HG03159 (cell line): ENCODE measurements around the gene CFAP119.

Experiments
- ATAC-seq: cut with Tn5 transposase; IDR thresholded peaks from one replicate; pipeline ENCODE4 v1.9.1; 2021; ENCODE audit warnings: mild to moderate bottlenecking, moderate library complexity; ENCODE audit not compliant: unreplicated experiment

CFAP119 gene

DNA sequence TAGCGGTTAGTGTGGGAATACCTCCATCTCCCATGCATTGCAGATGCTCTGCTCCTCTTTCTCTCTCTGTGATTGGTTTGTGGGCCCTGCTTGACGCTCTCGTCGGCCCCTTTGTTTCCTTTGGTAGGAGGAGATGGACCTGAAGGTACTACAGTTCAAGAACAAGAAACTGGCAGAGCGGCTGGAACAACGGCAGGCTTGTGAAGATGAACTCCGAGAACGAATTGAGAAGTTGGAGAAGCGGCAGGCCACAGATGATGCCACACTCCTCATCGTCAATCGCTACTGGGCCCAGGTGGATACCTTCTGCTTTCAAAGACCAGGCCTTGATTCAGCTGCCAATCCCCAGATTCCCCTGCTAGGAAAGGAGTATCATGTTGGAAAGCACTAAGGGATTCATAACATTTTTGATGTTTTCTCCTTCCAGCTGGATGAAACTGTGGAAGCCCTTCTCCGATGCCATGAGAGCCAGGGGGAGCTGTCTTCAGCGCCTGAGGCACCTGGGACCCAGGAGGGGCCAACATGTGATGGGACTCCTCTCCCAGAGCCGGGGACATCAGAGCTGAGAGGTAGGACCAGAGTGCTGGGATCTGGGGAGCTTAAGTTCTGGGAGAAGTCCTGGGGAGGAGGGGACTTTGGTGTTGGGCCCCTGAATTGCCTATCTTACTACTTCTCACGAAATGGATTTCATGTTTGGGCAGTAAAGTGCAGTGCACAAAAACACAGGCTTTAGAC lies 1.3 kb upstream of the CFAP119 start:
- ATAC-seq = no peak

DNA sequence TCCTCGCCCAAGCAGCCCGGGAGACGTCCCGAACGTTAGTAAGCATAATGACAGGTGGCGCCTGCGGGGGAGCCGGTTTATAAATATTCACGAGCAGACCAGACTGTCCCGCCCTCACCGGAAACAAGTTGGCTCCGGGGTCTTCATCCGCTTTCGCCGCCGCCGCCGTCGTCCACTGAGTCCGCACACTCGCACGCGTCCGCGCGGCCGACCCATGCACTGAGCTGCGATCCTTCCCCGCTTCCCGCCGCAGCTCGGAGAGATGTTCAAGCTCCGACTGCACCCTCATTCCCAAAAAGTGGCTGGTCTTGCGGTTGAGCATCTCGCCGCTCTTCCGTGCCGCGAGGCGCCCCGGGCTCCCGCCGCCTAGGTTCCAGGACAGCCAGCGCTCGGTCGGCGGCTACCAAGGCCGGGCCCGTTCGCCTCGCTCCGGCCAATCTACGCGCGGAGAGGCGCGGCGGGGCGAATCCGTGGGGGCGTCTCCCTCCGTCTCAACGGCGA lies 385 bp downstream of the CFAP119 start:
- ATAC-seq = peak; percentile 33

DNA sequence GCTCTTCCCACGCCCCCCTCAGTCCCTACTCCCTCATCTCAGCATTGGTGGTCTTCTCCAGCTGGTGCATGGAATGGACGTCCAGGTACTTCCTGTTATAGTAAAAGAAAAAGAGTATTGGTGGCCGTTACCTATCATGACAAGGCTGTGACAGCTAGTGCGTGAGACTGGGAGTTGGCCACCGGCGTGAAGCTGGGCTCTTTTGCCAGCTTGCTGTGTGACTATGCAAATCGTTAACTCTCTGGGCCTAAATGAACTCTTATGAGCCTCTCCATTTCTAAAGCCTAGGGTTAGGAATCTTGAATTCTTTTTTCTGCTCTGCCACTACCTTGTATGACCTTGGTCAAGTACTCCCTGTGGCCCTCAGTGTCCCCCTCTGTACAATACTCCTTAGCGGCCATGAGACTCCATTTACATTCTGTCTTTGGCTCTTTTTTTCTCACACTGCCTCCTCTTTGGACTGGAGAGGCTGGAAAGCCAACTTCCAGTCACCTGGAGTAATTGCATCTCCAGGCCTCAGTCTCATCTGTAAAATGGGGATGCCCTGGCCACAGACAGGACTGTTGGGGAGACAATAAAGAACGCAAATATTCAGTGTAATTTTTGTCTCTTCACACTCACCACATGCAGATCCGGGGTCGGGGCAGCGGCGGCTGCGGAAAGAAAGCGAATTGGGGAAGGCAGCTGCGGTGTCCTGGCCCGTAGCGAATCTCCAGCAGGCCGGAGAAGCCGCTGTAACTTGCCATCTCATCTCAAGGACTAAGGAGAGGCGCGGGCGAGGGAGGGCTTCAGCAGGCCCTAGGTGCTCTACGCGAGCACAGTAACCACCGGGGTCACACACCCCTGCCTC lies 1.1 kb downstream of the CFAP119 start:
- ATAC-seq = no peak

DNA sequence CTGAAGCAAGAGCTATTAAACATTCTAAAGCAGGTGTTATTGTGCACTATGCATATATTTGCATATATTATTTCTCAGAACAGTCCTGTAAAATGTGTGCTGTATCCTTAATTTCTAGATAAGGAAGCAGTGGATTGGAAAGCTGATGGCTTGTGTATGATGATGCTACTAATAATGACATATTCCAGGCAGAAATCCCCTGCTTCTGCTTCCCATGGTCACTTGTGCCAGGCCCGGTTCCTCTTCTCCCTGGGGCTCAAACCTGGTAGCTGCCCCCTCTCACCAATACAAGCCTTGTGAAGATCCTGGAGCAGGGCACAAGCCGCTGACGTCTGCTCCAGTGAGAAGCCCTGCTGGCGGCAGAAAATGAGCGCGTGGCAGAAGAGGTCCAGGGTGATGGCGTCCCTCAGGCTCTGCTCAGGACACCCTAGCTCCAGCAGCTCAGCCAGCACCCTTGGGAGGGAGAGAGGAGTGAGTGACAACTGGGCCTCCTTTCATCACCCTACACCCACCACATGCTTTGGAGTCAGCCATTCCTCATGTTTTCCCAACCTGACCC lies 1.8 kb downstream of the CFAP119 start:
- no peak for ATAC-seq

DNA sequence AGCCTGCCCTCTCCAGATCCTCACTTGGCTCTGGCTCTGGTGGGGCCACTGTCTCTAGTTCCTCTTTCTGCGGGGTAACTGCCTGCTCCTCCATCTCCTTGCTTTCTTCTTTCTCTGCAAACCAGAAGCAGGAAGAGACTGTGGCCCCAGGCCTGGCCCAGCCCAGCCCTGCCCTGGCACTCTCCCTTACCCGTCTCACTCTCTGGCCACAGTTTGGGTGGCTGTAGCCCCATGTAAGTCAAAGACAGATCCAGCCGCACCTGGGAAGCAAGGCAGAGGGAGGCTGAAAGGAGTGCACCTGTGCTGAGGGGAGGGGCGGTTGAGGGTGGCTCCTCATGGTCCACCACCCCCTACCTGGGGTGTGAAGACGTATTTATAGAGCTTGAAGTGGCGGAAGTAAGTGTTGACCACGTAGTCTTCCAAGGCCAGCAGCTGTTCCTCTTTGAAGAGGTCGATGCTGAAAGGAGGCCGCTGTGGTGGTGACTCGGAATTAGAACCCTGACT lies 2.8 kb downstream of the CFAP119 start:
- ATAC-seq = no peak

DNA sequence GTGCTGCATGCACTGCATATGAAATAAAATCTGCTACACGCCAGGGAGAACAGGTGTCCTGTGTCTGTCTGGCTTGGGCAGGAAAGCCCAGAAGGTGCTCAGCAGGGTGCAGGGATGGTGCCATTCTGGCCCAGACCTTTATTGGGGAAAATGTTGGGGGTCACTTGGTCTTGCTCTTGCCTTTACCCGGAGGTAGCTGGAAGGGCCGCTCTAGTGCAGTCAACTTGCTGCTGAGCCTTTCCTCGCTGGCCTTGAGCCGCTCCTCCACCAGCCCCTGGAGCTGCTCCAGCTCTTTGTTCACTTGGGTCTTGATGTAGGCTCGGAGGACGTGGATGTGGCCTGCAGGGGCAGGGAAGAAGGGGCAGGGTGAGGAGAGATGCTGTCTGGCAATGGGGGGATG lies 4.5 kb downstream of the CFAP119 start:
- ATAC-seq = no peak

DNA sequence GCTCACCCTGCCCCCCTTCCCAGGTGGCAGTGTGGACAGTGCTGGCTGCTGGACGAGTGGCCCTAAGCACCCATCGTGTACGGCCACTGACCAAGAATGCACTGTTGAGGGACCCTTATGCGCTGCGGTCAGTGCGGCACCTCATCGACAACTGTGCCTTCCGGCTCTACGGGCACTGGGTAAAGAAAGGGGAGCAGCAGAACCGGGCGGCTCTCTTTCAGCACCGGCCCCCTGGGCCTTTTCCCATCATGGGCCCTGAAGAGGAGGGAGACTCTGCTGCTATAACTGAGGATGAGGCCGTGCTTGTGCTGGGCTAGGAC lies 5.1 kb downstream of the CFAP119 start:
- no peak for ATAC-seq

DNA sequence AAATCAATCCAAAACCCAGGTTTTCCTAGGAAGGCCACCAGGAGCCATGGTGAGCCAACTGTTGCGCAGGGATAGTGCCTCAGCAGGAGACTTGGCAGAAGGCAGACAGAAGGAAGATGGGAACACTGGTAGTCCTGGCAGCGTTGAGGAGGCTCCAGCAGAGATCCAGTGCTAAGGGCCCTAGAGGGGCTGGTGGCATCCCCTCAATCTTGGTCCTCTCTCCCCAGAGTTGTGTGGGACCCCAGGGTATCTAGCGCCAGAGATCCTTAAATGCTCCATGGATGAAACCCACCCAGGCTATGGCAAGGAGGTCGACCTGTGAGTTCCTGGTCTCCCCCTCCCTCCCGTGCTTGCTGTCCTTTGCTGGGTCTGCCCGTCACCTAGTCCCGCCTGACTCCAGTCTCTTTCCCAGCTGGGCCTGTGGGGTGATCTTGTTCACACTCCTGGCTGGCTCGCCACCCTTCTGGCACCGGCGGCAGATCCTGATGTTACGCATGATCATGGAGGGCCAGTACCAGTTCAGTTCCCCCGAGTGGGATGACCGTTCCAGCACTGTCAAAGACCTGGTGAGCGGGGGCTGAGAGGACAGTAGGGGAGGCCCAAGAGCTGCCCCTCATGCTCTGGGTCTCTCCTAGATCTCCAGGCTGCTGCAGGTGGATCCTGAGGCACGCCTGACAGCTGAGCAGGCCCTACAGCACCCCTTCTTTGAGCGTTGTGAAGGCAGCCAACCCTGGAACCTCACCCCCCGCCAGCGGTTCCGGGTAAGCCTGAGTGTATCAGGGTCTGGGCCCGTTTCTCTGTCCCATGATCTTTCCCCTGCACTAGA lies 5.7 kb downstream of the CFAP119 start:
- ATAC-seq = no peak

DNA sequence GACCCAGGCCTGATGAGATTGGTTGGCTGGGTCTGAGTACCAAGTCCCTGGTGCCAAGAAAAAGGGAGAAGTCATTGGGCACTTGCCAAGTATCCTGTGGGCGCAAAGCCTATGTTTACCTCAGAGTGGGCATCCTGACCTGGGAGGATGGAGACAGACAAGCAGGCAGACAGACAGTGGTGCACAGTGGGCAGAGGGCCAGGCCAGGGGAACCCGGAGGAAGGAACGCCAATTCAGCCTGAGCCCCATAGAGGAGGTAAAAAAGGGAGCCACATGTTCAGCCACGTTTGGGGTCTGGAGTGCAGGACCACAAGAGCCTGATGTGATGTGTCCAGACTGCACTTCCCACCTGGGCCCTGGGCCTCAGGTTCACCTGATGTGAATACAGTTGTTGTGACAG lies 8.3 kb downstream of the CFAP119 start:
- no peak for ATAC-seq

DNA sequence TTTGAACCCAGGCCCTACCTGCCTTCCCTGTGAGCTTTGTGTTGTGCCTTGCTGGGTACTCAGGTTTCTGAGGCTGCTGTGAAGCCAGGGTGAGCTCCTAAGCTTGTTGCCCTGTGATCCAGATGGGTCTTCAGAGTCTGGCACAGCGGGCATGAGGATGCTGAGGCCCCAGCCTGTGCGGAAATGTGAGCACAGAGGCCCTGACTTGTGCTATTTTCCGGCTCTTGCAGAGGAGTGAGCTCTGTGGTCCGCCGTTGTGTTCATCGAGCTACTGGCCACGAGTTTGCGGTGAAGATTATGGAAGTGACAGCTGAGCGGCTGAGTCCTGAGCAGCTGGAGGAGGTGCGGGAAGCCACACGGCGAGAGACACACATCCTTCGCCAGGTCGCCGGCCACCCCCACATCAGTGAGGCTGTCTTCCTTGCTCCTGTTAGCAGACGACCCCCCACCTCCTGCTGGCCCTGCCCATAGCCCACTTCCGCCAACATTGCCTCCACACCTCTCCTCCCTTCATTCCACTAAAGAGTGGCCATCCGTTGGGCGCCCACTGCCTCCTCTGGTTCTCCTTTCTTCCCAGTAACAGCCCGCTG lies 10.9 kb downstream of the CFAP119 start:
- ATAC-seq = no peak

DNA sequence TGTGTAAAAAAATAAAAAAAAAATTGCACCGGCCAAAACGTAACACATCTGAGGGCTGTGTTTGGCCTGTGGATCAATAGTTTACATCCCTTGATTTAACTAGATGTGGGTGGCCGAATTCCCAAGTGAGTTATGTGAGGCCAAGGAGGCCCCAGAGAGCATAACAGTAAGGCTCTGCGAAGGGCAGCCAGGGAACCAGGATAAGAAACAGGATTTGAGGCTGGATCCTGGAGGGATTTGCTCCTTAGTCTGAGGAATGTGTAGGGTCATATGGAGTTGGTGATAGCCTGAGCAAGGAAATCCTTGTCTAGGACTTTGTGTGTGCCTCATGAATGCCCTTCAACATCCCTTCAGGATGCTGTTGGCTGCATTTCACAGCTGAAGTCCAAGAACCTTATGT lies 11.7 kb downstream of the CFAP119 start:
- no peak for ATAC-seq

DNA sequence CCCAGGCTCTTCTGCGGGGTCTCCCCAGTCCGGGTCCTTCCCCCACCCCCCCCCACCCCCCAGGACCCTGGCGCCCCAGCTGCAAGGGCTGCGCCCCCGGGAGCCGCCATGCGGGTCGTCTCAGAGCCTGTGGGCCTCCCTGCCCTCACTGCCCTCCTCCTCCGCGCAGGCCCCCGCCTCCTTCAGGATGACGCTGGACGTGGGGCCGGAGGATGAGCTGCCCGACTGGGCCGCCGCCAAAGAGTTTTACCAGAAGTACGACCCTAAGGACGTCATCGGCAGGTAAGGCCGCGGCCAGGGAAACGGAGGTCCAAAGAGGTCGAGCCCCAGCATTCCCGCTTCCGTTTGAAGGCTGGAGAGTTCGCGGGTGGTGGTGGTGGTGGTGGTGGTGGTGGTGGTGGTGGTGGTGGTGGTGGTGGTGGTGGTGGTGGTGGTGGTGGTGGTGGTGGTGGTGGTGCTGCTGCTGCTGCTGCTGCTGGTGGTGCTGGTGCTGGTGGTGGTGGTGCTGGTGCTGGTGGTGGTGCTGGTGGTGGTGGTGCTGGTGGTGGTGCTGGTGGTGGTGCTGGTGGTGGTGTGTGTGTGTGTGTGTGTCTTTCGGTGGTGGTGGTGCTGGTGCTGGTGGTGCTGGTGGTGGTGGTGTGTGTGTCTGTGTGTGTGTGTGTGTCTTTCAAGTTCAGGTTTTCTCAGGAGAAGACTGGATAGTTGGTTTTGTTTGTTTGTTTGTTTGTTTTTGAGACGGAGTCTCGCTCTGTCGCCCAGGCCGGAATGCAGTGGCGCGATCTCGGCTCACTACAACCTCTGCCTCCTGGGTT lies 13.0 kb downstream of the CFAP119 start:
- no peak for ATAC-seq

DNA sequence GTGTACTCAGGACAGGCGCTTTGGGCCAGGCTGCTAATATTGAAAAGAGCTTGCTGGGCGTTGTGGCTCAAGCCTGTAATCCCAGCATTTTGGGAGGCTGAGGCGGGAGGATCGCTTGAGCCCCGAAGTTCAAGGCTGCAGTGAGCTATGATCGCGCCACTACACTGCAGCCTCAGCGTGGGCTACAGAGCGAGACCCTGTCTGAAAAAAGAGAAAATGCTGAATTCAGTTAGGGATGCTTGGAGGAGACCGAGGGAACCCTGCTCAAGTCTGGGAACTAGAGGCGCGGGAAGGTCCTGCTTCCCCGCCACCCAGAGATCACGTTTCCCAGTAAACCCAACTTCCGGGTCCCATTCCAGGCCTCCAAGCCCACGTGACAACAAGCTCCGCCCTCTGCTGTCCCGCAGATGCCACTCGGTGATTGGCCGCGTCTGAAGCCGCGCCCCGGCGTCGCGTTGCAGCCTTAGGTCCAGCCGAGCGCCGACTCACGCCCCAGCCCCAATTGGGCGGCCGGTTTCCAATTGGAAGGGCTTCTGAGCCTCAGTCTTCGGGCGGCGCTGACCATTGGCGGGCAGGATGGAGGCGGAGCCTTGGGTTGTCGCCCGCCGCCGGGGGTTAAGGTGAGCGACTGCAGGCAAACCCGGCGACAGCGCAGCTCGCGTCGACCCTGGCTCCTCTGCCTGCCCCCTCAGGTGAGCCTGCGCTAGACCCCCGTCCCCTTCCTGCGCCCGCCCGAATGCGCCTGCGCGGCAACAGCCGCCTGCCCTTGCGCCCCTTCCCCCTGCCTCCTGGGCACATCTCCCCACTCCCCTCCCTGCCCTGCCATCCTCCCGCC lies 13.8 kb downstream of the CFAP119 start, which contains the start of gene PHKG2:
TSS of gene PHKG2 (plus strand) at position 627 of the 835 bp plus-strand sequence. CDS start 396 bp downstream, outside the sequence.
- ATAC-seq = peak; percentile 96

DNA sequence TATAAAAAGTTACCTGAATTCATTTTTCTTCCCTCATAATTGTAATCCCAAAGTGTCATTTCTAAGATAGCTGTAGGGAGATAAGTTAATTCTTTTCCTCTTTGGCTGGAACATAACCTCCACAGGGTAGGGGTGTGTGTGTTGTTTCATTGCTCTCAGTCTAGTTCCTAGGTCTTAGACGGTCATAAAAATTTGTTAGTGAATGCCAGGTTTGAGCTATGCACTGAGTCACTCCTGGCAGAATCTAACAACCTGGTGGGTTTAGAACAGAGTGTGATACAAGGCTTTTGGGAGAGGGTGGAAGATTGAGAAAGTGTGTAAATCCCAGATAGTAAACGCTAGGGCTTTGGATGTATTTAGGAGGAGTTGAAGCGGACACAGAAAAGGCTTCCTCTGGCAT lies 14.5 kb downstream of the CFAP119 start:
- ATAC-seq = no peak

DNA sequence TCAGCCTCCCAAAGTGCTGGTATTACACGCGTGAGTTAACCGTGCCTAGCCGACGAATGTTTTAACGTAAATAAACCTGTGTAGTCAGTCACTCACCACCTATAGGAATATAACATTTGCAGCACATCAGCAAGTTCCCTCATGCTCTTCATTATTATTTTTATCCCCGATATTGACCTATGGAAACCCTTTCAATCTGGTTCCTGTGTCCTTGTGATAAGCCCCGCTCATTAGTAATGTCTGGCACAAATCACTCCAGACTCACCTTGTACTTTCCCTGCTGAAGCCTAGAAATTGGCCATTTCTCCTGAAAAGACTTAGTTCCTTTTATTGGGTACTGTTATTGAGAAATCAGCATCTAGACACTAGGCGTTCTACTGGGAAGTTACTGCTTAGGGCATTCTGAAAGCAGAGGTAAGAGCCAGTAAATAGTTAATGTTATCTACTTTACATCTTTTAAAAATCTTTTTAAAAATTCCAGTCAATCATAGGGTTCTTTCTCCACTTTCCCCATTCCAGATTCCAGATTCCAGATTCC lies 15.2 kb downstream of the CFAP119 start:
- no peak for ATAC-seq

DNA sequence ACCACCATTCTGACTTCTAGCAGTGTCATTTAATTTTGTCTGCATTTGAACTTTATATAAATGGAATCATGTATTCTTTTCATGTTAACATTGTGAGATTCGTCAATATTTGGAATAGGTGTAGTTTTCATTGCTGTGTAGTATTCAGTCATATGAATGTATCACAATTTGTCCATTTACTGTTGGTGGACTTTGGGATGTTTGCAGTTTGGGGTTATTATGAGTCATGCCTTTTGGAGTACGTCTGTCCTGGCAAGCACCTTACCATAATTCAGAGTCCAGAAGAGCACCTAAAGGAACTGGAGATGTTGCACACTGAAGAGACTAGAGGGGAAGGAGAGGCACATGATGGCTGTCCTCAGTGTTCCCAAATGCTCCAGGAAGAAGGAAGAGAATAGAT lies 16.8 kb downstream of the CFAP119 start:
- ATAC-seq = no peak

DNA sequence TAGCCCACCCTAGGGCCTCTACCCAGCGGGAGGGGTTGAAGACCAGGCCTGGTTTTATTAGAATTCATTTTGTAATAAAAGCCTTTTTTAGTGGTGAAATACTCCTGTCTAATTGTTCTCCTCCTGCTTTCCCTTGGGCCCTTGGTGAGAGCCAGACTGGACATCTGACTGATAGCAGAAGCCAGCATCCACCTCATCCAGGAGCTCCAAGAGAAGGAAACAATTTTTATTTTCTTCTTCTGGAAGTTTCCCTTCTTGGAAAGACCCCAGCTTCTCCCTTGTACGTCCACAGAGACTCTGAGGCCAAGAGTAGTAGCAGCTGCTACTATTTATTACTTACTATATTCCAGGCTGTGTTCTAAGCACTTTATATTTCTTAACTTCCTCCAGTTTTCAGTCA lies 17.7 kb downstream of the CFAP119 start:
- no peak for ATAC-seq

DNA sequence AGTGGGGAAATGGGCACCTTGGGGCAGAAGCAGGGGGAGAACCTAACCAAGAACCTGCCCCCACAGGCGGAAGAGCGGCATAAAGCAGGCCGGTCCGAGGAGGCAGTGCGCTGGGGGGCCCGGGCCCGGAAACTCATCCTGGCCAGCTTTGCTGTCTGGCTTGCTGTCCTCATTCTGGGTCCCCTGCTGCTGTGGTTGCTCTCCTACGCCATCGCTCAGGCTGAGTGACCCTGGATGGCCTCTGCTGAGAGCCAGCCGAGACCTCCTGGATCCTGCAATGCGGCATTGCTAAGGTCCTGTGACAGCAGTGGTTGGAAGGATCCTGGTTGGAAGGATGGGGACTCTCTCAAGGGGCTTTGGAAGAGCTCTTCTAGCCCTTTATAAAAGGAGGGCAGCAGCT lies 18.1 kb downstream of the CFAP119 start:
- ATAC-seq = no peak
